HG03432 (cell line): ENCODE data around the gene ZDHHC14.
"Not testable (repeated sequence)": the region's sequence is repeated elsewhere in the genome, so short reads cannot be mapped to it uniquely, and the experiment has no call there.

Experiments
- ATAC-seq: cut with Tn5 transposase; IDR thresholded peaks from one replicate; pipeline ENCODE4 v1.9.1; 2021; ENCODE audit warnings: mild to moderate bottlenecking, moderate library complexity; ENCODE audit not compliant: unreplicated experiment

The ZDHHC14 gene

DNA sequence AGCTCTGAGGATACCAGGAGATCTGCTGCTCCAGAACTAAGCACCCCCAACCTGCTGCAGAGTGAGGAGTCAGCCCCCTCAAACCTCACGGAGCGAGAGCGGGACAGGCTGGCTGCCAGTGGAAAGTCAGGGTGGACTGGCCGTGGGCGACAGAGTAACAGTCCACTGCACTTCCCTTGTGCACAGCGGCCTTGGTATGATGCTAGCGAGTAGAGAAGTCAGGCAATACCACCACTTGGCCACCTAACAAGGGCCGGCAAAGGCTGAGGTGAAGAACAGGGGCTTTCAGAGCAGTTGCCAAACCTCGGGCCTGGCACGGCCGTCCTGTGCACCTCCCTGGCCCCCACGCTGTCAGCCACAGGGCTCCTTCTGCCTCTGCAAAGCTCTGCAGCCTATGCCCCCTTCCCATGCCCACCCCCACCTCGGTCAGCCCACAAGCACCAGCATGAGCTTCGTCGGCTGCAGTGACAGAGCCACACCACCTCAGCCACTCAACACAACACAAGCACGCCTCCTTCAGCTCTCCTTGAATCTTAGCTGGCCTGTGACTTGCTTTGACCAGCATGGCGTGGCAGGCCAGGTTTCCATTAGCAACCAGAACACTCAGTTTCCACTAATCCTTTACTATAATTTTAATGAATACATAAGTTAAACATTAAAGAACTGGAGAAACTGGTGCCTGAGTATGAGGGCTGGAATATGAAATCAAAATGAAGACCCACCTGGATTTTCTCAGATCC lies 314.5 kb downstream of the ZDHHC14 start:
- ATAC-seq: no peak

DNA sequence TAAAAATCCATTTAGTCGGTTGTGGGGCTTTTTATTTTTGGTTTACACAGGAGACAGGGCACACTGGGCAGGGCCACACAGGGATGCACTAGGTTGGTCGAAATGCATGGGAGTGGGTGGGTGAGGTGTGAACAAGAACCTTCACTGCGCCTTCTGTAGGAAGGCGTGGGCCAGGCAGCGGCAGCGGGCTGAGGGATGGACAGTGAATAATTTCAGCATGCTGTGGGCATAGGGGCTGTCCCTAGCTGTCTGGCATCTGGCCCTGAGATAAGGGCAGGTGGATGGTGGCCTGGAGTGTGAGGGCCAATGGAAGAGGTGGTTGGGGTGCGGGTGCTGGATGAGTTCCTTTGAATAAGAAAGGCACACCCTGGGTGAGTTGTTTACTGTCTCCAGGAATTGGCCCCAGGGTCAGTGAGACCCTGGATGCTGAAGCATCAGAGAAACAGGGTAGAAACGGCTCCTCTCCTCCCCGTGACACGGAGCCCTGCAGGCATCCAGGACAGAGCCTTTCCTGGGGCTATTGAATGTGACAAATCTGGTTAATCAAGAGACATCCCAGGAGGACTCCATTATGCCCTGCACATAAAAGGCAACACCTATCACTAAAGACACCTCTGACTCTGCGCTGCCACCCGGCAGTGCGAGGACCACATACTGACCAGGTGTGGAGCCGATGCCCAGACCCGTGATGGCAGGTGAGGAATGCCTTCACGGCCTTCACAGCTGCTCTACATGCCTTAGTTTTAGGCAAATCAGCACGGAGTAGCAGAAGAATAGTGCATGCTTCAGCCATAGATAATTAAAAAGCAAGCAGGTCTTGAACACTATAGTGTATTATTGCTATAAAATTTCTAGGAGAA lies 319.0 kb downstream of the ZDHHC14 start:
- ATAC-seq: no peak

DNA sequence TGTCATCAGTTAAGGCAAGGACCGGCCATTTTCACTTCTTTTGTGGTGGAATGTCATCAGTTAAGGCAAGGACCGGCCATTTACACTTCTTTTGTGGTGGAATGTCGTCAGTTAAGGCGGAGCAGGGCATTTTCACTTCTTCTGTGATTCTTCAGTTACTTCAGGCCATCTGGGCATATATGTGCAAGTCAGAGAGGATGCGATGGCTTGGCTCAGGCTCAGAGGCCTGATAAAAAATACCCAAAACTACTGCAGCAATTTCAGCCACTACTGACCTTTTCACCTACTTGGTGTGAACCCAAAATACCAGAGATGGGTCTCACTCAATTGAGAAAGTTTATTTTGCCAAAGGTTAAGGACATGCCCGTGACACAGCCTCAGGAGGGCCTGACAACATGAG lies 325.4 kb downstream of the ZDHHC14 start:
- not testable (repeated sequence) for ATAC-seq

GRCh38 chr6:157706883-157707282 lies 325.9 kb downstream of the ZDHHC14 start:
- no peak for ATAC-seq

DNA sequence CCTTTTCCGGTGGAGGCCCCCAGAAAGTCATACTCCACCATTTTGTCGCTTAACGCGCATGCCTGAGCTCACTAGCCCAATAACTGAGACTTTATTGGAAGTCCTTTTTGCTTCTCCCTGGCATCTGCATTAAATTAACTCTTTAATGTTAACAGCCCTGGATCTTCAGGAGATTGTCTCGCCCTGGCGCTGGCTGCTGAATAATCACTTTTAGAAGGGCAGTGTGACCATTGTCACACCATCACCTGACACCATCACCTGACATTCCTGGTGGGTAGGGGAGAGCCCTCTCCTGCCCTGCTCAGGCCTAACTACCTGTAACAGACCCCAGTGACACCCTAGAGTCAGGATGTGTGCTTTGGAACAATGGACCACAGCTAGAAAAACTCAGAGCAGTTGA lies 326.6 kb downstream of the ZDHHC14 start:
- ATAC-seq: no peak

DNA sequence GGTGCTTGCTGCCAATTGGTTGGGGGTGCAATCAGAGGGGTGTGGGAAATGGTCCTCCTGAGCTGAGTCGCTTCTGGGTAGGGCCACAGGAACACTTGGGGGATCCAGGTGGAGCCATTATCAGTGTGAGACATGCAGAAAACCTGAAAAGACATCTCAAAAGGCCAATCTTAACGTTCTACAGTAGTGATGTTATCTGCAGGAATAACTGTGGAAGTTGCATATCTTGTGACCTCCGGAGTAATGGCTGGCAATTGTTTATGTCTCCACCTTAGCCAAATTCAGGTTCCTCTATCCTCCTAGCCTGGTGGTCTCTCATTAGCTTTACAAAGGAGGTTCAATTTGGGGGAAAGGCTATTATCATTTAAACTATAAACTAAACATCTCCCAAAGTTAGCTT lies 327.2 kb downstream of the ZDHHC14 start:
- no peak for ATAC-seq

- no peak for ATAC-seq
Observed at GRCh38 chr6:157708933-157709332, 327.9 kb downstream of the ZDHHC14 start.

GRCh38 chr6:157709555-157709954 lies 328.6 kb downstream of the ZDHHC14 start:
- no peak for ATAC-seq

DNA sequence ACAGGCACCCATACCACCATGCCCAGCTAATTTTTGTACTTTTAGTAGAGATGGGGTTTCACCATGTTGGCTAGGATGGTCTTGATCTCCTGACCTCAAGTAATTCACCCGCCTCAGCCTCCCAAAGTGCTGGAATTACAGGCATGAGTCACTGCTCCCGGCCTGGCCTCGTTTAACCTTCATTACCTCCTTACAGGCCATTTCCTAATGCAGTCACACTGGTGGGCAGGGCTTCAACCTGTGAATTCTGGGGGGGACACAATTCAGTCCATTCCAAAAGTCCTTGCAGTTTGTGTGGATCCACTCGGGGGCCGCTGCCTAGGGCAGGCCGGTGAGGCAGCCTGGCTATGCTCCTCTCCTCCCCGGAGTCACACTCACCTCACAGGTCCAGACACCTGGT lies 329.6 kb downstream of the ZDHHC14 start:
- ATAC-seq: no peak

DNA sequence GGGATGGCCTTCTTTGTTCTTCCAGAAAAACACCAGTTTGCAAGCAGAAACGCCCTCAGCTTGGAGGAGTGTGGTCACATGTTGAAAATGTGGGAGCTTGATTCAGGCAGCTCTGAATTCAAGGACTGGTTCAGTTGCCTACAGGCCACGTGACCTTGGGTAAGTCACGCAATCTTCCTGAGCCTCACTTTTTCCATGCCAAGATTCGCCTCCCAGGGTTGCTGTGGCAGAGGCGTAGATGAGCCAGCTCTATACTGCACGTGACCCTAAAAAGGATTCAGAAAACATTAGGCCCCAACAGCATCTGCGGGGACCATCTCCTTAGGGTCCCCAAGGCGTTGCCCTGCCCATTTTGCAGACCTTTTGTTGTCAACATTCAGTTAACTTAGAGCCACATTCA lies 330.1 kb downstream of the ZDHHC14 start:
- no peak for ATAC-seq

- no peak for ATAC-seq
Observed at GRCh38 chr6:157712585-157713295, 331.8 kb downstream of the ZDHHC14 start.

DNA sequence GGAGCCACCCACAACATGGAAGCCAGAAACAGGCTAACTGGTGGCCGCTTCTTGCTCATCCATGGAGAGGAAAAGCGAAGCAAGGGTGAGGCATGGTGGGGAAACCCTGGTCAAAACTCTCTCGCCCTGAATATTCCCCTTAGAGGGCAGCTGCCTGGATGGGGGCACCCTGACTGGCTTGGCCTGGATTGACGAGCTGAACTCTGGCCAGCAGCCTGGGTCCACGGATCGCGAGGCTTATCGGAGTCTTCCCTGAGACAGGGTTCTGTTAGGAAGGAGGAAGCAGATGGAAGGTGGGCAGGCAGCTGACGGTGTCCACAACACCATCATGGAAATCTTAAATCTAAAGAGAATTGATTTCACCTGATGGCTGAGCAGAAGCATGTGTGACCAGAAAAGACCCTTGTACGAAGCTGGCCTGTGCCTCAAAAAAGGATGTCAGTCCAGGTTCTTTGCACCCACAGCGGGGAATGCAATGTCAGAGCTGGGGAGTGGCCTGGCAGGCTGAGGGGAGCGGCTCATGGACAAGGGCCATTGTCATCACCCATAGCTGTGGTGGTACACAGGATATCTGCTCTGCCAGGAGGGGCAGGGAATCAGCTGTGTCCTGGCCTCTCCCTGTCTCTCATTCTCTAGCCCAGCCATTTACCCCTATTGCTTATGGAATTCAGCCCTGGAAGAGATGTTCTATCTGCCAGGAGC lies 332.6 kb downstream of the ZDHHC14 start:
- no peak for ATAC-seq

DNA sequence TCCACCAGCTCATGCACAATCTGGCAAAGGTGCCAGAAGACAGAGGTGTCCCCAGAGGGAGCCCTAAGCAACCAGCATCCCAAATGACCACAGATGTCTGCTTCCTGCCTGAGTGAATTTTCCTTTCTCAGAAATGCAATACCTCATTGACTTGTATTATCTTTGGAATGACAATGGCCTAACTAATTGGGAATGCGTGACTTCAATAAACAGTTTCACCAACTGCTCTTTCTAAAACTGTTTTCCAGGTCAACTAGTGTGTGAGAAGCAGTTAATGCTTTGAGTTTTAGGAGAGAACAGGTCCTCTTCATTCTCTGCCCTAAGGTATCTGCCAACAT lies 333.1 kb downstream of the ZDHHC14 start:
- no peak for ATAC-seq

DNA sequence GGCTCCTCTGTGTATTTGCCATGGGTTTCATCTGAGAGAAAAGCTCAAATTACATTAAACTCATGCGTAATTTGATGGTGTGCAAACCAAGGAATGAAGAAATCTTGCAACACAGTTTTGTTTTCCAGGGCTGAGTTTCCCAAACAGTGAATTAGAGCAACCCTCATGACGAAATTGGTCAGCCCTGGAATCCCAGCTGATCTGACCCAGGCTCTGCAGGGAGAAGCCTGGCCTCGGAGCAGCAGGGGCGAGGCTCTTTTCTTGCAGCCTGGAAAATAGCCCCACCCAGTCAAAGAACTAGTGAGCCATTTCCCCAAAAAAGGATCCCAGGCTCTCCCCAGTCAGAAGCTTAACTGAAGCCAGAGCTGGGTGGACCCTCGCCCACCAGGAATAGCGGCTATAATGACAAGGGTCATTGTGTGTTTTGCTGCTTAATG lies 334.8 kb downstream of the ZDHHC14 start:
- ATAC-seq: no peak

DNA sequence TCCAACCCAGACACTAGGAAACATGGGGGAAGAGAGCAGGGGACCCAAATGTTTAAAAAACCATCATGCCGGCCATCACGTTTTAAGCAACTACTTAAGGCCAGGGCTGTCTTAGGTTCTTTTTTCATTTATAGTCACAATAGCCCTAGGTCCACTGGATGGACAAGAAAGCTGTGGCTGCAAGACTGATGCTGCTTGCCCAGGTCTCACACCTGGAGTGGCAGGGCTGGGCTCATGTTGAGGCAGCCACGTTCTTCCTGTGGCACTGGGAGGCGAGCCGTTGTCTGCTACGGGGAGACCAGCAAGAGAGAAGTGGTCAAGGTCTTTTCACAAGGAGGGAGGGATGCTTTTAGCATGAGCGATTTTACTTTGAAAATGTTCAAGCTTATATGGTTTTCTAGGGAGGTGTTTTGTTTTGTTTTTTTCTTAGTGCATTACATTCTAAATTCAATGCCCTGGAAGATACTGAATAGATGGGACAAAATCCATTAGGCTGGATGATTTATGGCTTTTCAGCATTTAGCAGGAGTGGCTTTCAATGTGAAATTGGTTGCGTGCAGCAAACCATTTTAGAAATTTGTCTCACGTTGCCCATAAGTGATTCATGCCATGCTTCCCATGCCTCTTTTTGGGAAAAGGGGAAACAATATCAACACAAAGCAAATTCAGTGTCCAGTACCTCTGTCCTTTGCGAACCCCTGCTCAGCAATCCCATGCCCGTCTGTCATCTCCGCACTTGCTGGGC lies 335.4 kb downstream of the ZDHHC14 start:
- no peak for ATAC-seq

DNA sequence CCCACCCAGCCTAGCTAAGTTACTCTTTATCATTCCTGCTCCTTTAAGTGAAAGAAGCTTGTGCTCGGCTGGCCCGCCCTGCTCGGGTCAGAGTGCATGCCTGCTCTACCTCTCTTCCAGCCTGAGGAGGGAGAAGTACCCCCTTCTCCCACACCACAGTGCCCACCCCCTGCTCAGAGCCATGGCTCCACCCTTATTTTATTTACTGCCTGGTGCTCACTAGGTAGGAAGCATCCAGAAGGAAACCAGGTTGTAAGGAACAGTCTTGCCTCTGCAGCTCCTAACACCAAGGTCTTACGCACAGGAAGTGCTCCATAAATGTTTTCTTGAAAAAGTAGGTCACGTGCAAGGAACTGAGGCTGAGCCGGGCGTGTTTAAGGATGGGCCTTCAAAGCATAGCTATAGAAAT lies 336.4 kb downstream of the ZDHHC14 start:
- ATAC-seq: no peak

DNA sequence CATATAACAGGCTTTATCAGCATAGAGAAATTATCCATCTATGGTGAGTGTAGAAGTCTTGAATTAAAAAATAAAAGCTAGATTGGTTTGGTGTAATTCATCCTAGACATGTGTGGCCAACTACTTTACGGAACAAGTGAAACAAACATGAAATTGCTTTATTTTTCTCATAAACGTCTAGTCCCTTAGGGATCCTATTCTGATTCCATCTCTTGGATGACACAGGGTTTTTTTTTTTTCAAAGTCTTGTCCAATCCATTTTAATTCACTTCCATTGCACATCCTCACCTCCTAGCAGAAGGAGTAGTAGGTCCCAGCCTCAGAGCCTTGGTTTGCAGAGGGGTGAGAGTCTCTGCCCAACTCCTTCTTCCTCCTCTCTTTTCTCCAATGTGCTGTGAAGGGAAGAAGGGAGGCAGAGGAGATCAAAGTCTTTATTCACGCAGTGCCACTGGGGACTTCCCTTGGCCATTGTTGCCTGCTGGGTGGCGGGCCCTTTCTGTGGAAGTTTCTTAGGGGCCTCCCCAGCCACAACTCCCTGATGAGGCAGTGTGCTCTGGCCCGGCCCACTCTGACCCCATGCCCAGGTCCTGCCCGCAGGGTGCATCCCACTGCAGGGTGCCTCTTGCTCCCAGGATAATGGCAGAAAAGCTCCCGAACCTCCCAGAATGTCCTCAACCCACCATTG lies 337.7 kb downstream of the ZDHHC14 start:
- no peak for ATAC-seq

DNA sequence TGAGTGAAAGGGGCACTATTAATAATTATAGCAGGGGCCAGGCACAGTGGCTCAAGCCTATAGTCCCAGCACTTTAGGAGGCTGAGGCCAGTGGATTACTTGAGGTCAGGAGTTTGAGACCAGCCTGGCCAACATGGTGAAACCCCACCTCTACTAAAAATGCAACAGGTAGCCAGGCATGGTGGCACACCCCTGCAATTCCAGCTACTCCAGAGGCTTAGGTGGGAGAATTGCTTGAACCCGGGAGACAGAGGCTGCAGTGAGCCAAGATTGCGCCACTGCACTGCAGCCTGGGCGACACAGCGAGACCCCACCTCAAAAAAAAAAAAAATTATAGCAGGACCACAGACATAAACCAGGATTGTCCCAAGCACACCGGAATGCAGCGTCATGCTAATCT lies 340.0 kb downstream of the ZDHHC14 start:
- not testable (repeated sequence) for ATAC-seq

GRCh38 chr6:157721426-157721825 lies 340.4 kb downstream of the ZDHHC14 start:
- no peak for ATAC-seq

- no peak for ATAC-seq
Observed at GRCh38 chr6:157721830-157722229, 340.8 kb downstream of the ZDHHC14 start.
